ENCODE results near the gene RUNDC1.
A peak's percentile ranks its signal among the peaks of the same experiment; 100 is the strongest.

The RUNDC1 gene

GRCh38 chr17:42950044-42950783 is 30.2 kb upstream of the RUNDC1 start:
- H4K20me1 ChIP-seq (ENCODE audit: insufficient read depth, low read length) = no peaks in the 10 kb centered on the region
- H3K36me3 ChIP-seq (replicated peaks; ENCODE audit: insufficient read depth, low read length) = 0 out of 2 replicates have a peak, but pooled peaks cover 3% of the 10 kb centered on the region

GRCh38 chr17:42953669-42954068 is 26.7 kb upstream of the RUNDC1 start:
- TF ChIP-seq EZH2 (optimal IDR thresholded peaks at IDR 0.05; ENCODE audit: low read depth, low read length) (no peak), EZH2phosphoT487 (IDR thresholded peaks at IDR 0.05; ENCODE audit: low read length) (no peak)
- TF ChIP-seq, protein P1, sequence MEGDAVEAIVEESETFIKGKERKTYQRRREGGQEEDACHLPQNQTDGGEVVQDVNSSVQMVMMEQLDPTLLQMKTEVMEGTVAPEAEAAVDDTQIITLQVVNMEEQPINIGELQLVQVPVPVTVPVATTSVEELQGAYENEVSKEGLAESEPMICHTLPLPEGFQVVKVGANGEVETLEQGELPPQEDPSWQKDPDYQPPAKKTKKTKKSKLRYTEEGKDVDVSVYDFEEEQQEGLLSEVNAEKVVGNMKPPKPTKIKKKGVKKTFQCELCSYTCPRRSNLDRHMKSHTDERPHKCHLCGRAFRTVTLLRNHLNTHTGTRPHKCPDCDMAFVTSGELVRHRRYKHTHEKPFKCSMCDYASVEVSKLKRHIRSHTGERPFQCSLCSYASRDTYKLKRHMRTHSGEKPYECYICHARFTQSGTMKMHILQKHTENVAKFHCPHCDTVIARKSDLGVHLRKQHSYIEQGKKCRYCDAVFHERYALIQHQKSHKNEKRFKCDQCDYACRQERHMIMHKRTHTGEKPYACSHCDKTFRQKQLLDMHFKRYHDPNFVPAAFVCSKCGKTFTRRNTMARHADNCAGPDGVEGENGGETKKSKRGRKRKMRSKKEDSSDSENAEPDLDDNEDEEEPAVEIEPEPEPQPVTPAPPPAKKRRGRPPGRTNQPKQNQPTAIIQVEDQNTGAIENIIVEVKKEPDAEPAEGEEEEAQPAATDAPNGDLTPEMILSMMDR (IDR thresholded peaks at IDR 0.05; ENCODE audit: low read length) = no peak
- Histone ChIP-seq H3K27ac (ENCODE audit: low read length) (no peak overlapping the region), H3K36me3 (replicated peaks; ENCODE audit: insufficient read depth, low read length) (peaks cover 3% of the 10 kb centered on the region)

More at GRCh38 chr17:42950044-42950783, 30.2 kb upstream of the RUNDC1 start:
- H3K9me2 ChIP-seq (replicated peaks; ENCODE audit: insufficient read depth, low read length) = no peaks in the 10 kb centered on the region
- TF ChIP-seq, protein P1 (IDR thresholded peaks at IDR 0.05; ENCODE audit: low read length) = no peak
- no peak for TF ChIP-seq EZH2phosphoT487 (IDR thresholded peaks at IDR 0.05; ENCODE audit: low read length)
- TF ChIP-seq EZH2 (optimal IDR thresholded peaks at IDR 0.05; ENCODE audit: low read depth, low read length) = no peak
- H3K79me2 ChIP-seq (ENCODE audit: low read length) = no peaks in the 10 kb centered on the region
- no peak overlapping the region for H3K4me3 ChIP-seq (ENCODE audit: low read length)
- H3F3A ChIP-seq (ENCODE audit: insufficient read depth, low read length) = no peaks in the 10 kb centered on the region
- no peak overlapping the region for H2AFZ ChIP-seq (ENCODE audit: low read length)
- no peak overlapping the region for H3K9ac ChIP-seq (ENCODE audit: low read length)
- H3K4me1 ChIP-seq (ENCODE audit: low read length) = no peaks in the 10 kb centered on the region
- no peaks in the 10 kb centered on the region for H3K9me3 ChIP-seq (replicated peaks; ENCODE audit: insufficient read depth, low read length)
- no peak overlapping the region for H3K4me2 ChIP-seq (ENCODE audit: low read depth, low read length)
- no peaks in the 10 kb centered on the region for H3K27me3 ChIP-seq (replicated peaks; ENCODE audit: insufficient read depth, low read length)
- DNase-seq = no peak
- no peak overlapping the region for H3K27ac ChIP-seq (ENCODE audit: low read length)

DNA sequence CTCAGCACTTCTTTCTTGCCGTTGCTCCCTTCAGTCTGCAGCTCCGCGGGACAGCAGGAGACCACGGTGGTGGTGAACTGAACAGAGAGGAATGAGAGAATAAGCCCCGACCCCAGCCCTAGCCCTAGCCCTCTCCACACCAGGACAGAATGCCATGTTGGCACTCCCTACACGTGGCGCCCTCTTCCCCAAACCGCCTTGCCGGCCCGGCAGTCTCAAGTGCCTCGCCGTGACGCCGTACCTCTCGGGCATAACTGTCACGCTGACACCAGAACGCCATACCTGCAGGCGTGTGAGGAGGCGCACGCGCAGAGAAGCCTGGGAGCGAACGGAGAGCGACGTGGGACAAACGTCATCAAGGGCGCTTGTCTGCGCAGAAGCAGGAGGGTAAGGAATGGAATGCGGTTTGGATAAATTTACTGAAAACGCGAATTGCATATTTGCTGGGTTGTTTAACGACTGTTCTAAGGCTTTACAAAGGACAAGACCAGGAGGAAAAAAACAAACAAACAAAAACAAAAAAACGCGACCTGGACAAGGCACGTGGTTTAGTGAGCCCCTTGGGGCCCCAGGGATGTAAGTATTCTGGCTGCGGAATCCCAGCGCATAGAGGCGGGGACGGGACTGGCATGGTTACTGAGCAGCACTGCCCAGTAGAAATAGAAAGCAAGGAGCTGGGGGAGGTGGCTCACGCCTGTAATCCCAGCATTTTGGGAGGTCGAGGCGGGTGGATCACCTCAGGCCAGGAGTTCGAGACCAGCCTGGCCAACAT is 16.0 kb upstream of the RUNDC1 start, which contains the start of gene AARSD1:
TSS of gene AARSD1 (minus strand) at position 294 of the 772 bp plus-strand sequence. CDS start at position 280, 14 bp downstream.
- Histone ChIP-seq H3K9me3 (replicated peaks; ENCODE audit: insufficient read depth, low read length) (no peaks in the 10 kb centered on the region), H2AFZ (ENCODE audit: low read length) (peak within 1 kb of the TSS; percentile 99), H3K27ac (ENCODE audit: low read length) (peak within 1 kb of the TSS; percentile 40; the same call in 1 of the 2 replicates), H3K4me1 (ENCODE audit: low read length) (peaks cover 4% of the 10 kb centered on the region; the same call in 1 of the 2 replicates), H3K27me3 (replicated peaks; ENCODE audit: insufficient read depth, low read length) (no peaks in the 10 kb centered on the region), H3K9me2 (replicated peaks; ENCODE audit: insufficient read depth, low read length) (no peaks in the 10 kb centered on the region), H4K20me1 (ENCODE audit: insufficient read depth, low read length) (no peaks in the 10 kb centered on the region), H3K79me2 (ENCODE audit: low read length) (peaks cover 26% of the 10 kb centered on the region), H3F3A (ENCODE audit: insufficient read depth, low read length) (no peaks in the 10 kb centered on the region), H3K4me2 (ENCODE audit: low read depth, low read length) (peak within 1 kb of the TSS; percentile 72), H3K9ac (ENCODE audit: low read length) (peak within 1 kb of the TSS; percentile 73), H3K36me3 (replicated peaks; ENCODE audit: insufficient read depth, low read length) (peaks cover 8% of the 10 kb centered on the region; the same call in 1 of the 2 replicates), H3K4me3 (ENCODE audit: low read length) (peak within 1 kb of the TSS; percentile 76)
- DNase-seq = peak; percentile 95
- TF ChIP-seq, protein P1 (IDR thresholded peaks at IDR 0.05; ENCODE audit: low read length) = no peak
- no peak for TF ChIP-seq EZH2phosphoT487 (IDR thresholded peaks at IDR 0.05; ENCODE audit: low read length)
- no peak for TF ChIP-seq EZH2 (optimal IDR thresholded peaks at IDR 0.05; ENCODE audit: low read depth, low read length)

More at GRCh38 chr17:42953669-42954068, 26.7 kb upstream of the RUNDC1 start:
- H3K9me3 ChIP-seq (replicated peaks; ENCODE audit: insufficient read depth, low read length) = no peaks in the 10 kb centered on the region
- no peaks in the 10 kb centered on the region for H3F3A ChIP-seq (ENCODE audit: insufficient read depth, low read length)
- H3K9me2 ChIP-seq (replicated peaks; ENCODE audit: insufficient read depth, low read length) = no peaks in the 10 kb centered on the region
- H3K4me2 ChIP-seq (ENCODE audit: low read depth, low read length) = no peak overlapping the region
- H3K9ac ChIP-seq (ENCODE audit: low read length) = no peak overlapping the region
- no peak overlapping the region for H3K4me3 ChIP-seq (ENCODE audit: low read length)
- DNase-seq = no peak
- H2AFZ ChIP-seq (ENCODE audit: low read length) = no peak overlapping the region
- no peaks in the 10 kb centered on the region for H3K27me3 ChIP-seq (replicated peaks; ENCODE audit: insufficient read depth, low read length)
- H4K20me1 ChIP-seq (ENCODE audit: insufficient read depth, low read length) = no peaks in the 10 kb centered on the region
- no peaks in the 10 kb centered on the region for H3K79me2 ChIP-seq (ENCODE audit: low read length)
- H3K4me1 ChIP-seq (ENCODE audit: low read length) = no peaks in the 10 kb centered on the region
